Right lung (tissue), 10 donors: ENCODE data around the gene C3. TPM values are rescaled to one million over a fixed set of nuclear protein-coding genes. Genes with fewer than 3 reads are reported as not detected.
"Not testable (repeated sequence)": the region's sequence is repeated elsewhere in the genome, so short reads cannot be mapped to it uniquely, and the experiment has no call there.

ENCODE experiments used
- DNase-seq, 2 donors: peaks; one replicate each; pipeline ENCODE4 v3.0.0-alpha.2; 2013
- long read RNA-seq, 8 donors: transcript quantifications; one replicate each; lab custom pipeline, GENCODE V29; 2026
- polyA plus RNA-seq, 5 donors: library from polyadenylated mRNA; unstranded; fragments of 120-200 nt; gene quantifications; one replicate each; pipeline versions ENCODE4 v1.2.1 to v1.2.3, GENCODE V29; 2013; ENCODE audit warnings: inconsistent platforms in 1 of 5, low replicate concordance in 1 of 5; ENCODE audit not compliant: insufficient read length in 5 of 5, insufficient read depth in 1 of 5

Gene C3
- 100 to 1,000 TPM in 1 of 5 donors, 10 to 100 TPM in 4; 21.7 to 123 (median 39.6) TPM for polyA plus RNA-seq
- long read RNA-seq, donor 1, full-length matches to known transcripts, result 6 of 117 reads
- long read RNA-seq, donor 1, partial matches to known transcripts, result 111 of 117 reads
- long read RNA-seq, donor 1, other reads (novel, unspliced or antisense), result 0 of 117 reads
- long read RNA-seq, donor 2, result 0 reads
- long read RNA-seq, donor 3, partial matches to known transcripts, result 0 of 4 reads
- long read RNA-seq, donor 3, other reads (novel, unspliced or antisense), result 0 of 4 reads
- long read RNA-seq, donor 4, partial matches to known transcripts, result 0 of 1 reads
- long read RNA-seq, donor 4, other reads (novel, unspliced or antisense), result 0 of 1 reads
- long read RNA-seq, donor 5, partial matches to known transcripts, result 0 of 2 reads
- long read RNA-seq, donor 5, other reads (novel, unspliced or antisense), result 0 of 2 reads
- long read RNA-seq, donor 6, full-length matches to known transcripts, result 8 of 26 reads
- long read RNA-seq, donor 6, partial matches to known transcripts, result 18 of 26 reads
- long read RNA-seq, donor 6, other reads (novel, unspliced or antisense), result 0 of 26 reads
- long read RNA-seq, donor 7, partial matches to known transcripts, result 0 of 2 reads
- long read RNA-seq, donor 7, other reads (novel, unspliced or antisense), result 0 of 2 reads
- long read RNA-seq, donor 8, partial matches to known transcripts, result 0 of 1 reads
- long read RNA-seq, donor 8, other reads (novel, unspliced or antisense), result 0 of 1 reads

- peak in 1 of 2 donors; percentile 27 for DNase-seq
Measured at GRCh38 chr19:6720369-6721137, at the start of gene C3. Gene C3, minus strand, starts transcription at chr19:6720650. Its CDS starts 61 bp downstream, at chr19:6720589.

- no peak for DNase-seq
Measured at GRCh38 chr19:6769006-6769619, 48.7 kb upstream of the C3 start.

GRCh38 chr19:6768236-6768785 lies 47.9 kb upstream of the C3 start:
- DNase-seq, result no peak

GRCh38 chr19:6767357-6768235 lies 47.1 kb upstream of the C3 start, which contains the start of gene SH2D3A:
Gene SH2D3A, minus strand, starts transcription at chr19:6767435. Its CDS starts 3,687 bp downstream, at chr19:6763748.
- DNase-seq, result peak; percentile 66 to 72

GRCh38 chr19:6767081-6767356 lies 46.6 kb upstream of the C3 start:
- DNase-seq, result no peak

- no peak for DNase-seq
Measured at GRCh38 chr19:6766357-6767080, 46.1 kb upstream of the C3 start.

GRCh38 chr19:6765738-6766356 lies 45.4 kb upstream of the C3 start:
- DNase-seq, result peak in 1 of 2 donors; percentile 63

- DNase-seq, result not testable (repeated sequence)
Measured at GRCh38 chr19:6762253-6762797, 41.9 kb upstream of the C3 start.

GRCh38 chr19:6761053-6761676 lies 40.7 kb upstream of the C3 start:
- no peak for DNase-seq

- DNase-seq, result no peak
Measured at GRCh38 chr19:6760606-6761005, 40.2 kb upstream of the C3 start.

- DNase-seq, result no peak
Measured at GRCh38 chr19:6754653-6755463, 34.4 kb upstream of the C3 start.

- DNase-seq, result no peak
Measured at GRCh38 chr19:6754136-6754535, 33.7 kb upstream of the C3 start.

- peak; percentile 44 to 52 for DNase-seq
Measured at GRCh38 chr19:6753178-6754031, 33.0 kb upstream of the C3 start.

GRCh38 chr19:6752256-6753177 lies 32.1 kb upstream of the C3 start:
- DNase-seq, result no peak

- no peak for DNase-seq
Measured at GRCh38 chr19:6751189-6751588, 30.7 kb upstream of the C3 start.
